ENCODE data around the gene MYO5A.
"Not testable (repeated sequence)": the region's sequence is repeated elsewhere in the genome, so short reads cannot be mapped to it uniquely, and the experiment has no call there.

Gene MYO5A

GRCh38 chr15:52514482-52514881 is 14.2 kb downstream of the MYO5A start:
- TF ChIP-seq CTCF (IDR thresholded peaks at IDR 0.05; ENCODE audit: low read depth, low read length): no peak
- no peak for DNase-seq (ENCODE audit: extremely low read depth, low read depth)

GRCh38 chr15:52512869-52513268 is 15.8 kb downstream of the MYO5A start:
- DNase-seq (ENCODE audit: extremely low read depth, low read depth): not testable (repeated sequence)

GRCh38 chr15:52511084-52511483 is 17.6 kb downstream of the MYO5A start:
- TF ChIP-seq CTCF (IDR thresholded peaks at IDR 0.05; ENCODE audit: low read depth, low read length): no peak
- no peak for DNase-seq (ENCODE audit: extremely low read depth, low read depth)

GRCh38 chr15:52509500-52510245 is 19.0 kb downstream of the MYO5A start:
- no peak for TF ChIP-seq CTCF (IDR thresholded peaks at IDR 0.05; ENCODE audit: low read depth, low read length)
- DNase-seq (ENCODE audit: extremely low read depth, low read depth): no peak

GRCh38 chr15:52506549-52506948 is 22.1 kb downstream of the MYO5A start:
- TF ChIP-seq CTCF (IDR thresholded peaks at IDR 0.05; ENCODE audit: low read depth, low read length): no peak
- no peak for DNase-seq (ENCODE audit: extremely low read depth, low read depth)

GRCh38 chr15:52505151-52505550 is 23.5 kb downstream of the MYO5A start:
- TF ChIP-seq CTCF (IDR thresholded peaks at IDR 0.05; ENCODE audit: low read depth, low read length): no peak
- no peak for DNase-seq (ENCODE audit: extremely low read depth, low read depth)

GRCh38 chr15:52503788-52504496 is 24.7 kb downstream of the MYO5A start:
- TF ChIP-seq CTCF (IDR thresholded peaks at IDR 0.05; ENCODE audit: low read depth, low read length): no peak
- no peak for DNase-seq (ENCODE audit: extremely low read depth, low read depth)
